ENCODE measurements around the gene RPL29.
A peak's percentile ranks its signal among the peaks of the same experiment; 100 is the strongest.

DNA sequence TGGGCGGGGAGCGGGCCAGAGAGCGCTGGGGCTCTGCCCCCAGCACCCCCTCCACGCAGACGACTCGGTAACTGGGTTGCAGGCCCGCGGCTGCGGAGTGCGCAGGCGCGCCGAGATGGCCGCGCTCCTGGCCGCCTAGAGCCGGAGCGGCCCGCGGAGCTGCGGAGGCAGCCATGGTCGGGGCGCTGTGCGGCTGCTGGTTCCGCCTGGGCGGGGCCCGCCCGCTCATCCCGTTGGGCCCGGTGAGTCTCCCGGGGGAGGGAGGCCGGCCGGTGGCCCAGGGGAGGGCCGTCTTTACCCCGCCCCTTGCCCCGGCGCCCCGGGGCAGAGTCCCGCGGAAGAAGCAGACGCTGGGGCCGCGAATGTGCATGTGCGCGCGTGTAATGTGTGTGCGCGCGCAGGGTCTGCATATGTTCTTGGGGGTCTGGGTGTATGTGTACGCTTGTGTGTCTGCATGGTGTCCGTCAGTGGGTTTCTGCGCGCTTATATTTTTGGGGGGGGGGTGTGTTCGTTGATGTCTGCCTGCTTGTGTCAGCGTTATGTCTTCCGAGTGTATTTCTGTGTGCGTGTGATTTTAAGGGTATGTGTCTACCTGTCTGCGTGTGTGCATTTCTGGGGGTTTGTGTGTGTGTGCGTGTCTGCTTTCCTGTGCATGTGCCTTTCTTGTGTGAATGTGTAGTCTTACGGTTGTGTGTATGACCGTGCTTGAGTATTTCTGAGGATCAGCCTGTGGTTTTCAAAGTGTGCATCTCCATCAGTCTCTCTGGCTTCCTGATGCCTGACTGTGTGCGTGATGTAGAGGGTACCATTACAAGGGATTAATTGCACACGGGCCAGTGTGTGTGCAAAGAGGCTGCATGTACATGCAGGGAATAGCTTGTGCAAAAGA, 20.5 kb downstream of the RPL29 start, which contains the start of gene ABHD14A:
- TF ChIP-seq POLR2AphosphoS5 (IDR thresholded peaks at IDR 0.05) (peak; percentile 57 to 84 (median 72)), EP300 (IDR thresholded peaks at IDR 0.05) (no peak), POLR2A (IDR thresholded peaks at IDR 0.05) (peak in 1 of 2 donors; percentile 41)
- TF ChIP-seq, protein P1, sequence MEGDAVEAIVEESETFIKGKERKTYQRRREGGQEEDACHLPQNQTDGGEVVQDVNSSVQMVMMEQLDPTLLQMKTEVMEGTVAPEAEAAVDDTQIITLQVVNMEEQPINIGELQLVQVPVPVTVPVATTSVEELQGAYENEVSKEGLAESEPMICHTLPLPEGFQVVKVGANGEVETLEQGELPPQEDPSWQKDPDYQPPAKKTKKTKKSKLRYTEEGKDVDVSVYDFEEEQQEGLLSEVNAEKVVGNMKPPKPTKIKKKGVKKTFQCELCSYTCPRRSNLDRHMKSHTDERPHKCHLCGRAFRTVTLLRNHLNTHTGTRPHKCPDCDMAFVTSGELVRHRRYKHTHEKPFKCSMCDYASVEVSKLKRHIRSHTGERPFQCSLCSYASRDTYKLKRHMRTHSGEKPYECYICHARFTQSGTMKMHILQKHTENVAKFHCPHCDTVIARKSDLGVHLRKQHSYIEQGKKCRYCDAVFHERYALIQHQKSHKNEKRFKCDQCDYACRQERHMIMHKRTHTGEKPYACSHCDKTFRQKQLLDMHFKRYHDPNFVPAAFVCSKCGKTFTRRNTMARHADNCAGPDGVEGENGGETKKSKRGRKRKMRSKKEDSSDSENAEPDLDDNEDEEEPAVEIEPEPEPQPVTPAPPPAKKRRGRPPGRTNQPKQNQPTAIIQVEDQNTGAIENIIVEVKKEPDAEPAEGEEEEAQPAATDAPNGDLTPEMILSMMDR (IDR thresholded peaks at IDR 0.05), result peak in 1 of 4 experiments; percentile 10

Data from sigmoid colon (tissue), 4 donors.